GOT3 (cell line): ENCODE data around the gene SCGB3A1.

Source experiments
- DNase-seq: peaks from one replicate; lab custom pipeline; 2025; ENCODE audit warnings: mixed read lengths; lab: John Stamatoyannopoulos, UW

Gene SCGB3A1

GRCh38 chr5:180604271-180604670 is 13.0 kb upstream of the SCGB3A1 start:
- no peak for DNase-seq

DNA sequence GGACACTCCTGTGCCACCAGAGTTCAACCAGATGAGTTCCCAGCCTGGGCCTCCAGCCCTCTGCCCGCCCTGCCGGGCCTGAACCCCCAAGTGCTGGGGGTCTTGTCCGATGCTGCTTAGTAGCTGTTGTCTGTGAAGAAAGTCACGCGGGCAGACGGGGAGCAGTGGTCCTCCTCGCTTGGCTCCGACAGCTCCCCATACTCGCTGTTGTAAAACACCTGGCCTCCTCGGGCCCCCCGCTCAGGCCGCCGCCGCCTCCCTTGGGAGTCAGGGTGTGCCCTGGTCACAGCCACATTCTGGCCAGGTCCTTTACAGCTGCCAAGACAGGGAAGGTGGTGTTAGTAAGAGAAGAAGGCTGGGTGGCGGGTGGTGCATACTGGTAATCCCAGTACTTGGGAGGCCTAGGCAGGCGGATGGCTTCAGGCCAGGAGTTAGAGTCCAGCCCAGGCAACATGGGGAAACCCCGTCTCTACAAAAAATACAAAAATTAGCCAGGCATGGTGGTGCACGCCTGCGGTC is 11.8 kb upstream of the SCGB3A1 start:
- DNase-seq = no peak

DNA sequence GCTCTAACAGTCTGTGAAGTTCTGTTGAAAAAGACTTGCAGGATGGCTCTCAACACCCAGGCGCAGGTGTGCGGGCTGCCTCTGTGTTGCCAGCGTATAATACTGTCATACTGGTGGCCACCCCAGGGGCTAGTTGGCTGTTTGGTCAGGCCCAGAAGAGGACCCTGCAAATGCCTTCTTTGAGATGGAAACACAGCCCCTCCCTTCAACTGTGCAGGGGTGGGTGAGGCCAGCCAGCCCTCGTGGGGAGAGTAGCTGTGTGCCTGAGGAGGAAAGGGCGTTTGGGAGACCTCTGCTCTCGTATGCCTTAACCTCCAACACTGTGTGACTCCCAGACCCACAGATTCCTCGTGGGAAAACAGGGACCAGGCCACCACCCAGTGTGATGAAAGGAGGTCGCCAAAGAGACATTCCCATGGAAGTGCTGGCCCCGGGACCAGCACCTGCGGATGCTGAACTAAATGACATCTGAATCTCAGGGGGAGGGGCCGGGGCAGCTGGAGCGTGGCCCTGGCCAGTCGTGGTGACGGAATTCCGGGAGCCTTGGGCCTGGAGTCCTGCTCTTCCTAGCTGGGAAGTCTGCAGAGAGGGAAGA is 11.3 kb upstream of the SCGB3A1 start:
- DNase-seq = no peak

GRCh38 chr5:180601591-180602480 is 10.5 kb upstream of the SCGB3A1 start:
- DNase-seq = no peak

DNA sequence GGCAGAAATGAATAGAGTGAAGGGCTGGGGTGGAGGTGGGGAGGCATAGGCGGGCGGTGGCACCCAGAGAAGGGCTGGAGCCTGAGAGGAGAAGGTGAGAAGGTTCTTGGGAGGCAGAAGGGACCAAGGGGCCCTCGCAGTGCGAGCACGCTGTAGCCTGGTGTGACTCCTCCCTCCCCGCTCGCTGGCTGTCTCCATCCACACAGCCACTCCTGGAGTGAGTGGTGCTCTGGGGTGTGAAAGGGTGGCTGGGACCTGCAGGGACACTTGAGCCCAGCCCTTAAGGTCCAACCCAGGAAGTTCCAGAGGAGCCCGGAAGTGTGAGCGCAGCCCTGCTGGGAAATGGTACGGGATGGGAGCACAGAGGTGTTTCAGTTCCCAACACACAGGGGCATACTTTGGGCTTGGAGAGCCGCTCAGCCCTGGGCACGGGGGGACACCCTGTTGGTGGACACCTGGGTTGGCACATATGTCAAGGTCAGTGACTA is 9.3 kb upstream of the SCGB3A1 start:
- no peak for DNase-seq

DNA sequence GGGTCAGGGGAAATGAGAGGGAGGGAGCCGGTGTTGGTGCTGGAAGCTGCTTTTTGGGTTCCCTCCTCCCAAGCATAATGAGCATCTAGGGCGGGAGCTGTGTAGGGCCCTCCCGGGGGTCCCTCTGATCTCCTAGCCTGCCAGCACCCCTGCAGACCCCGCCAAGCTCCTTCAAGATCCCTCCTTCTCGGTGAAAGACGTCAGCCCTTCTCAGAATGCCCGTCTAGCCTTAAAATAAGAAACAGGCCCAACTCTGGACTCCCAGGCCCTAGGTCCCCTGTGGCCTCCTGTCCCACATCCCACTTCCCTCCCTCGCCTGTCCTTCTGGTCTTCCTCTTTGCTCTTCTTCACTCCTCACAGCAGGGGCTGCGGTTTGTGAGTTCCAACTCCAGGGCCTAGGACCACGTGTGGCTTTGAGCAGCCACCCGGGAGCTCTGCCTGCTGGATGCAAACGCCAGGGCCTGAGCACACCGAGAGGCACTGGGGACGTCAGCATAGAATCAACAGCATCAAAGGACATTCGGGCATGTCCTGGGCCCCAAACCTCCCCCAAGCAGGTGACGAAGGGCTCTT is 8.8 kb upstream of the SCGB3A1 start:
- DNase-seq = no peak

GRCh38 chr5:180599590-180599914 is 8.3 kb upstream of the SCGB3A1 start:
- no peak for DNase-seq

GRCh38 chr5:180598797-180599589 is 7.7 kb upstream of the SCGB3A1 start:
- no peak for DNase-seq

GRCh38 chr5:180598316-180598701 is 7.0 kb upstream of the SCGB3A1 start:
- DNase-seq = no peak

DNA sequence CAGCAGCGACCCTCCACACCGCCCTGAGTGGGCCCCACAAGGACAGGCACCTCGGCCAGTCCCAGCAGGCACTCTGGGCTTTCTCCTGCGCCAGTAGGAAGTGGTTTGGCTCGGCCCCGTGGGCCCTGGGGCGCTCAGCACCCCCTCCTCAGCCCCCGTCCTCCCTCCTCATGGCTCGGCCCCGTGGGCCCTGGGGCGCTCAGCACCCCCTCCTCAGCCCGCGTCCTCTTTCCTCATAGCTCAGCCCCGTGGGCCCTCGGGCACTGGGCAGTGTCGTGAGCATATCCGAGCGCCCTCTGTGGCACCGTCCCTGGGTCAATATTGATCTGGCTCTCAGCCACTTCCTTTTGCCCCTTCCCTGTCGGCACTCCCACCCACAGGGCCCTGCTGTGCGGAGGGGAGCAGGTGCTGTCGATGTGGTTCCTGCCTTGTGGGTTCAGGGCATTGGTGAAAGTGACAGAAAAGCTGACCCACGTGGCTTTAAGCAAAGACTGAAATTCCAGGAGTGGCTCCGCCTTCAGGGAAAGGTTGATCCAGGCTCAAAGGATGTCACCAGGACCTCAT is 5.5 kb upstream of the SCGB3A1 start:
- no peak for DNase-seq

- DNase-seq = no peak
Measured at GRCh38 chr5:180596115-180596667, 4.9 kb upstream of the SCGB3A1 start.

DNA sequence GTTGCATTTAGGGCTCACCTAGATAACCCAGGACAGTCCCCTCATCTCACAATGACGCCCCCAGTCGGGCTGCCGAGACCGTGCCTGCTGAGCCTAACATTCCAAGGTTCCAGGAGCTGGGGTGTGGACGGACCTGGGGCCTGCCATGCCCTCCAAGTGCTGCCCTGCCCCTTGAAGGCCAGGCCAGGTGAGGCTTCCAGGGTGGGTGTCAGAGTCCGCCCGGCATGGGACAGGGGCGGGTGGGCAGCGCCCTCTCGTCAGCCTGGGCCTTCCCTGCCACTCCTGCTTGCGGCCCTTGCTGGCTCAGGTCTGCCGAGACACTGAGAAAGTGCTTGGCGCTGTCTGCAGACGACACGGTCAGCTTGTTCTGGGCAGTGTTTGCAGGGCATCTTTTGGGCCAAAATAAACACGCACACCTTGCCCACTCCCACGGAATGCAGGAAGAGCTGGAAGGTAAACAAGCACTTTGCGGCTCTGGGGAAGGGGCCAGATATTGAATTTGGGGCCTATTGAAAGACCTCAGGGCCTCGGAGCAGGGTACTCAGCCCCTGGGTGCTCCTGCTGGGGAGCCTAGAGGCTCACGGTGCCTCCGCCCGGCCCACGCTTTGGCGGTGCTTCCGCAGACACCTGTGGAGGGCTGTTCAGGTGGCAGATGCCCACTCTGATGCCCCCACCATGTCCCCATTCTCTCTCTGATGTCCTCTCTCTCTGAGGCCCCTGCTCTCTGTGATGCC is 4.2 kb upstream of the SCGB3A1 start:
- DNase-seq = no peak

DNA sequence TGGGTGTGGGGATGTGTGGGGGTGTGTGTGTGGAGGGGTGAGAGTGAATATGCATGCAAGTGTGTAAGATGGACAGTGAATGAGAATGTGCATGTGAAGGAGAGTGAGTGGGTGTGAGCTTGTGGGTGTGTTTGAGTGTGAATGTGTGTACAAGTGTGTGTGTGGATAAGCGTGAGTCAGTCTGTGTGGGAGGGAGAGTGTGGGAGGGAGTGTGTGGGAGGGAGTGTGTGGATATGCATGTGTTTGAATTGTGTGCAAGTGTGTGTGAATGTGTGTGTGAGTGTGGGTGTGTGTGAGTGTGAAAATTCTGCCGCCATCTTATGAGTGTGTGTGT is 3.7 kb upstream of the SCGB3A1 start:
- no peak for DNase-seq

- DNase-seq = no peak
Measured at GRCh38 chr5:180594311-180595045, 3.2 kb upstream of the SCGB3A1 start.

DNA sequence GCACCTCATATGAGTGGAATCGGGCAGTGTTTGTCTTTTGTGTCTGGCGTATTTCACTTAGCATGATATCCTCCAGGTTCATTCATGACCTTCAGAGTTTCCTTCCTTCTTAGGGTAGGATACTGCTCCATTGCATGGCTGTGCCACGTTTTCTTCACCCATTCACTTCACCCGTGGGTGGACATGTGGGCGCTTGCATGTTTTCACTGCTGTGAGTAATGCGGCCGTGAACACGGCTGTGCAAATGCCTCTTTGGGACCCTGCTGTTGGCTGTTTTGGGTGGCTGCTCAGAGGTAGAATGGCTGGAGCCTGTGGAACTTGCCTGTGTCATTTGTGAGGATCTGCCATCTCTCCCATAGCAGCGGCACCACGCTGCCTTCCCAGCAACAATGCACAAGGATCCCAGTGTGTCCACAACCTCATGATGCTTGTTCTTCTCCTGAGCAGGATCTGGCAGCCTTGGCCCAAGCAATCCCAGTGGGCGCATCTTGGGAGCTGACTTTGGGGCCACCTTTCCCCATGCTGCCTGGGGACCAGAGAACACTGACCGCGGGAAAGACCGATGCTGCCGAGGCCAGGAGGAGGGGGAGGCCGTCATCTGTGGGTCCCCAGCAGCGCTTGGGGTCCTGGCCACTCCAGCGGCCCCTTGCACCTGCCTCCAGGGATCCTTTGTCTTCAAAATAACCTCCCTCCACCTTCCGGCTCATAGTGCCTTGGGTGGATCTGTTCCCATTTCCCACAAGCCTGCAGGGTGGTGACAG is 2.3 kb upstream of the SCGB3A1 start:
- no peak for DNase-seq

GRCh38 chr5:180592176-180592575 is 877 bp upstream of the SCGB3A1 start:
- no peak for DNase-seq

DNA sequence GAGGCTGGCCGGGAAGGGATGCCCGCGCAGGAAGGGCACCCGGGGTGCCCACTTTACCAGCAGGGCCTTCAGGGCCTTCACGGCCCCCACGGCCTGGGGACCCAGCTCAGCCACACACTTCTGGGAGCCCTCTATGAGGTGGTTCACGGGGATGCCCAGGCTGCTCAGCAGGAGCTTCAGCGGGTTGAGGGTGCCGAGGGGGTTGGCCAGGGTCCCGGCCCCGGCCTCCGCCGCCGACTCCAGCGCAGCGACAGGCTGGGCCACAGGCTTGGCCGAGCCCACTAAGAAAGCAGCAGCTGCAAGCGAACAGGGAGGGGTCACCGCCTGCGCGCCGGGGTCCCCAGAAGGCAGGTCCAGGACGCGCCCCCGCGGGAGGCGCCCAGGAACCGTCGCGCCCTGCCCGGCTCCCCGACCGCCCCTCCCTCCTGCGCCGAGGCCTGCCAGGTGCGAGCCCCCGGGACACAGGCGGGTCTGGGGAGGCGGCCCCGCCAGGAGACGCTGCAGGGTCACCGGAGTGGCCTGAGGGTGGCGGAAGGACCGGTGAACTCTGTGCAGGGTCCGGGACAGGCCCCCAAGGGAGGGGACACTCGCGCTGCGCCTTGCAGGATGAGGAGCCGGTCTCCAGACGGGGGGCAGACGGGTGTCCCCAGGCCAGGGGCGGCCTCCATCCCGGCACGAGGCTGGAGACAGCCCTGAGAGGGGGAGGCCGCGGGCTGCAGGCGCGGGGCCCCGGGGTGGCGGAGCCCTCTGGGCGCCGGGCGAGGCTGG is 572 bp downstream of the SCGB3A1 start:
- DNase-seq = no peak

DNA sequence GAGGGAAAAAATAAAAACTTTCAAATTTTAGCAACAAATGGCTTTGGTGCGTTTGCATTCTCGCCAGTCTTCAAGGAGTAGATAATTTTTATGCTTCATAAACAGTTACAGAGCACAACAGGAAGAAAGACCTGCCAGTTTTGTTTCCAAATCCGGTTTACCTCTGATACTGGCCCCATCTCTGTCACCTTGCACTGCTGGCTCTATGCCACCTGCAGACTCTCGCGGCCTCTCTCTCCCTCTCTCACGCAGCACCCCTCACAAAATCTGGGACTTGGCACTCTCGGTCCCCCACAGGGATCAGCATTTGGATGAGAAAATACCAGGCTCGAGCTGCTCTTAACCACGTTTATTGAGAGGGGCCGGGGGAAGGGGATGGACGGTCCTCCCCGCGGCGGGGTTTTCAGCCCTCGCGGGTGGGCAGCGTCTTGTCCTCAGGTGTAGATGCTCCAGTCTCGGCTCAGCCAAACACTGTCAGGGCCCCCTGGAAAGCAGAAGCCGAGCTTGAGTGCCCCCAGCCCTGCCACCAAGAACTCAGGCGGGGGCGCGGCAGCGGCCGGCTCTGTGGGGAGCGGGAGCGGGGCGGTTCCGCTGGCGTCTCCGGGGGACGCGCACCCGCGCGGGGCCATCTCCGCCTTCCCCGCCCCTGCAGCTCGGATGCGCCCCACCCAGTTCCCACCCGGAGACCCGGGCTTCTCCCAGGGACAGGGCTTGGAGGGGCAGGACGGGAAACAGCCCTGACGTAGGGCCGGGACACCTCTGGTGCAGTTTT is 1.3 kb downstream of the SCGB3A1 start:
- DNase-seq = no peak
